ENCODE data around the gene COA1.
"Not testable (repeated sequence)": the region's sequence is repeated elsewhere in the genome, so short reads cannot be mapped to it uniquely, and the experiment has no call there.

COA1 gene

GRCh38 chr7:43686991-43687390, 42.3 kb downstream of the COA1 start:
- no peak for DNase-seq

- no peak for DNase-seq
Observed at GRCh38 chr7:43680736-43681135, 48.6 kb downstream of the COA1 start.

GRCh38 chr7:43679210-43680068, 49.9 kb downstream of the COA1 start:
- DNase-seq = no peak

GRCh38 chr7:43678315-43678714, 51.0 kb downstream of the COA1 start:
- no peak for DNase-seq

GRCh38 chr7:43677864-43678263, 51.5 kb downstream of the COA1 start:
- DNase-seq = no peak

- no peak for DNase-seq
Observed at GRCh38 chr7:43674559-43675436, 54.5 kb downstream of the COA1 start.

- DNase-seq = not testable (repeated sequence)
Observed at GRCh38 chr7:43673243-43673976, 55.9 kb downstream of the COA1 start.

- DNase-seq = no peak
Observed at GRCh38 chr7:43671521-43671920, 57.8 kb downstream of the COA1 start.

- peak; percentile 82 to 88 for DNase-seq
Observed at GRCh38 chr7:43669286-43670081, 59.8 kb downstream of the COA1 start.

GRCh38 chr7:43668035-43668434, 61.3 kb downstream of the COA1 start:
- no peak for DNase-seq

GRCh38 chr7:43666938-43667337, 62.4 kb downstream of the COA1 start:
- DNase-seq = no peak

- DNase-seq = no peak
Observed at GRCh38 chr7:43664681-43665080, 64.6 kb downstream of the COA1 start.

GRCh38 chr7:43660141-43660540, 69.2 kb downstream of the COA1 start:
- DNase-seq = no peak

- DNase-seq = no peak
Observed at GRCh38 chr7:43659549-43659896, 69.8 kb downstream of the COA1 start.

GRCh38 chr7:43658718-43659548, 70.4 kb downstream of the COA1 start:
- DNase-seq = no peak

- DNase-seq = no peak
Observed at GRCh38 chr7:43656997-43657396, 72.3 kb downstream of the COA1 start.

- no peak for DNase-seq
Observed at GRCh38 chr7:43655584-43655983, 73.7 kb downstream of the COA1 start.

GRCh38 chr7:43653891-43654504, 75.3 kb downstream of the COA1 start:
- no peak for DNase-seq

GRCh38 chr7:43653466-43653865, 75.9 kb downstream of the COA1 start:
- no peak for DNase-seq

- no peak for DNase-seq
Observed at GRCh38 chr7:43652364-43652763, 77.0 kb downstream of the COA1 start.

GRCh38 chr7:43650457-43651052, 78.8 kb downstream of the COA1 start:
- peak in 1 of 2 donors; percentile 28 for DNase-seq
